LNCAP (cell line): ENCODE measurements around the gene AIMP2.
"Not testable (repeated sequence)": the region's sequence is repeated elsewhere in the genome, so short reads cannot be mapped to it uniquely, and the experiment has no call there.

Source experiments
- CTCF ChIP-seq: fragments of 450-650 bp; IDR thresholded peaks from 2 replicates; pipeline ENCODE4 v1.5.1; 2017; ENCODE audit warnings: mild to moderate bottlenecking

Gene AIMP2

GRCh38 chr7:6008668-6009611 lies at the start of gene AIMP2, which contains the start of gene PMS2:
Gene AIMP2 (plus strand): TSS chr7:6009272. CDS start chr7:6009364, 92 bp downstream.
Gene PMS2 (minus strand): TSS chr7:6009049. CDS start chr7:6009019, 30 bp downstream.
- TF ChIP-seq CTCF = no peak

- not testable (repeated sequence) for TF ChIP-seq CTCF
Measured at GRCh38 chr7:5970347-5970911, 38.6 kb upstream of the AIMP2 start, which contains the start of gene RSPH10B. Gene RSPH10B (minus strand): TSS chr7:5970689. CDS start chr7:5967116, 3,573 bp downstream.

GRCh38 chr7:5997210-5997808 lies 11.8 kb upstream of the AIMP2 start:
- TF ChIP-seq CTCF = peak; percentile 79

GRCh38 chr7:6007386-6007785 lies 1.7 kb upstream of the AIMP2 start:
- no peak for TF ChIP-seq CTCF

- TF ChIP-seq CTCF = no peak
Measured at GRCh38 chr7:6011541-6011940, 2.5 kb downstream of the AIMP2 start.

- TF ChIP-seq CTCF = no peak
Measured at GRCh38 chr7:6012355-6013104, 3.5 kb downstream of the AIMP2 start.
